ENCODE results near the gene LARGE1. TPM values are rescaled to one million over a fixed set of nuclear protein-coding genes. Genes with fewer than 3 reads are reported as not detected.

LARGE1 gene
- total and polyA plus RNA-seq, 2 of the 4 experiments (the other 2 are of a cell fraction), result 6.2 to 12.4 TPM

GRCh38 chr22:33409079-33409478 lies 511.2 kb downstream of the LARGE1 start:
- no peak overlapping the region for H4K8ac ChIP-seq (ENCODE audit: low read depth in 2 of 2, low read length in 2 of 2)
- CTCF ChIA-PET, result no interaction called here

More at GRCh38 chr22:33409079-33409478, 511.2 kb downstream of the LARGE1 start:
- ATAC-seq (ENCODE audit: low read depth) (no peak), DNase-seq (no peak)
- no peaks in the 10 kb centered on the region for H4K20me1 ChIP-seq (ENCODE audit: insufficient read depth, low read length)
- H4K5ac ChIP-seq (ENCODE audit: low read depth, low read length), result no peak overlapping the region
- no peaks in the 10 kb centered on the region for H3K27me3 ChIP-seq (ENCODE audit: control insufficient read depth, insufficient read depth, low read length)
- POLR2A ChIA-PET (ENCODE audit: unreplicated experiment), result no interaction called here
- no peak overlapping the region for H2AFZ ChIP-seq (replicated peaks; ENCODE audit: low read length, poor library complexity)
- no peaks in the 10 kb centered on the region for H3K9me1 ChIP-seq (ENCODE audit: insufficient read depth, low read length)
- no peak overlapping the region for H2BK5ac ChIP-seq (ENCODE audit: low read depth, low read length, poor library complexity, severe bottlenecking)
- in situ Hi-C loops (cut with MboI; ENCODE audit: low sequenced_read_pairs), result no loop called here
- no peaks in the 10 kb centered on the region; the same call in 1 of the 2 replicates for H3K4me1 ChIP-seq (ENCODE audit: control insufficient read depth, insufficient read depth, low read length)
- no TSS peak for BruUV-seq (replicated peaks)
- H3K9me3 ChIP-seq (ENCODE audit: control insufficient read depth, insufficient read depth, low read length), result no peaks in the 10 kb centered on the region
- no peak overlapping the region for H3K4me2 ChIP-seq (ENCODE audit: low read depth, low read length)
- no peaks in the 10 kb centered on the region; the same call in 1 of the 2 replicates for H3K36me3 ChIP-seq (ENCODE audit: control insufficient read depth, insufficient read depth, low read length)
- H2AK9ac ChIP-seq (replicated peaks; ENCODE audit: low read depth, low read length, poor library complexity), result no peak overlapping the region
- H3K79me1 ChIP-seq (ENCODE audit: low read depth in 1 of 2, low read length in 2 of 2), result no peaks in the 10 kb centered on the region
- no CpG with 5 or more reads among the region's 2 CpGs for WGBS, 2 experiments (ENCODE audit: extremely low coverage in 2 of 2, insufficient read length in 1 of 2)
- no peak for TF ChIP-seq MAFK (IDR thresholded peaks at IDR 0.05; ENCODE audit: low read depth, low read length)
- TF ChIP-seq USF2 (IDR thresholded peaks at IDR 0.05; ENCODE audit: low read depth, low read length), result no peak
- TF ChIP-seq MAZ (IDR thresholded peaks at IDR 0.05; ENCODE audit: borderline replicate concordance, low read depth, low read length), result no peak
- TF ChIP-seq NFE2L2 (IDR thresholded peaks at IDR 0.05; ENCODE audit: low read depth, low read length), result no peak
- TF ChIP-seq RAD21 (IDR thresholded peaks at IDR 0.05; ENCODE audit: low read length), result no peak
- no peak for TF ChIP-seq POLR2A (IDR thresholded peaks at IDR 0.05; ENCODE audit: low read depth, low read length)
- no peak for TF ChIP-seq ELK1 (IDR thresholded peaks at IDR 0.05; ENCODE audit: borderline replicate concordance, low read depth, low read length)
- TF ChIP-seq CEBPB (IDR thresholded peaks at IDR 0.05; ENCODE audit: low read depth, low read length), result no peak
- no peak for TF ChIP-seq SMC3 (IDR thresholded peaks at IDR 0.05; ENCODE audit: low read depth, low read length)
- TF ChIP-seq CHD1 (IDR thresholded peaks at IDR 0.05; ENCODE audit: low read depth, low read length), result no peak
- H3K56ac ChIP-seq (ENCODE audit: extremely low read depth, insufficient read depth, low read length), result no peak overlapping the region
- dilution Hi-C loops (cut with HindIII; ENCODE audit: low sequenced_read_pairs, unreplicated experiment), result no loop called here
- H3K14ac ChIP-seq (replicated peaks; ENCODE audit: low read depth, low read length), result no peak overlapping the region
- no peak overlapping the region for H3K18ac ChIP-seq (ENCODE audit: low read depth, low read length)
- no peak overlapping the region for H3K4me3 ChIP-seq (ENCODE audit: insufficient read depth, low read depth, low read length)
- no peak overlapping the region for H2BK120ac ChIP-seq (ENCODE audit: low read depth, low read length)
- H2AK5ac ChIP-seq (ENCODE audit: low read depth, low read length), result no peak overlapping the region
- no peak overlapping the region for H4K91ac ChIP-seq (ENCODE audit: insufficient read depth, low read depth, low read length)
- no peak overlapping the region for H3K9ac ChIP-seq (ENCODE audit: low read depth, low read length)
- H3K23ac ChIP-seq (ENCODE audit: low read depth, low read length), result no peak overlapping the region
- intact Hi-C loops (cut with micrococcal nuclease), result no loop called here
- no peak overlapping the region for H3K4ac ChIP-seq (ENCODE audit: low read depth, low read length)
- H2BK20ac ChIP-seq (ENCODE audit: low read depth, low read length), result no peak overlapping the region
- H2BK15ac ChIP-seq (ENCODE audit: low read depth, low read length), result no peak overlapping the region
- no peak overlapping the region for H3K27ac ChIP-seq (ENCODE audit: insufficient read depth, low read length)

Data from IMR-90 (cell line).